ENCODE results near the gene SLC11A2.
"Not testable (repeated sequence)": the region's sequence is repeated elsewhere in the genome, so short reads cannot be mapped to it uniquely, and the experiment has no call there.

The SLC11A2 gene

DNA sequence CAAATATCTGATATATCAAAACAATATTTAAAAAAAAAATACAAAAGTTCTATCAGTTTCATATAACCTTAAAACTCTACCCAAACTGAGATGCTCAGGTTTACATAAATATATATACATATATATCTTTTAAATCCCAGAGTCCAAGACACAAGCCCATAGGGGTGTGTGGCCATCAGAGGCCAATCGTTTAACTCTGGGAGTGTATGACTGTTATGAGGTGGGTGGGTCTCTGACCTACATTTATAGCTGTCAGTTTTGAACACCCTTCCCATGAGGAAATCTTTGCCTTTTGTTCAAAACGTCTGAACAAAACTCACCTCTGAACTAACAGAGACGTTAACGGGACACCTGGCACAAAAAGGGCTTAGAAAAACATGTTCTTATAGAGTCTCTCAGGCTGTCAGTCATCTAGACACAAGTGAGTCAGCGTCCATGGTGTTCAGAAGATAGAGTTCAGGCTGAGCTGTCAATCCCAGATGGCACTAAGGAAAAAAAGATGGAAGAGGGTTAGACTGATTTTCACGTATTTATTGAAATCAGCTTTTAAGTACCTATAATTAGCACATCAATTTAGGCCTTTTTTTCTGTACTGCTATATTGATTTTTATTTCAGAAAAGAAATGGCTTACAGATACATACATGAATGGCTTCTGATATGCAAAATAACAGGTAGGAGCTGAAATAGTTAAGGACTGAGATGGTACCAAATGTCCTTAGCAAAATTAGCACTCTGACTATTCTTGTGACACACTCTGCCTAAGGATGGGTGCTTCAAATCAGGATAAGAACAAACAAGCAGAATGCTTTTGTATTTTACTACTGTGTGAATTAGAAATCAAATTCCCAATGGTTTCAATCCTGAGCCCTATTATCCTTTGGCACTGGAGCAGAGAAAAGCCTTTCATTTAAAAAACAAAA, 44.6 kb downstream of the SLC11A2 start:
- peak overlapping the region; percentile 19 to 50 for H3K27ac ChIP-seq (ENCODE audit: low read depth in 2 of 2, low read length in 2 of 2)
- peak overlapping the region in 1 of 2 donors; percentile 5 for H3K4me3 ChIP-seq (ENCODE audit: low read length in 2 of 2)
- H3K4me1 ChIP-seq (ENCODE audit: control insufficient read depth in 2 of 2, insufficient read depth in 2 of 2, low read length in 2 of 2): peaks cover 7 to 14% of the 10 kb centered on the region in 2 donors
- H3K27me3 ChIP-seq (ENCODE audit: control insufficient read depth in 2 of 2, insufficient read depth in 2 of 2, low read length in 2 of 2): no peaks in the 10 kb centered on the region
- H3K36me3 ChIP-seq (ENCODE audit: control insufficient read depth in 2 of 2, insufficient read depth in 2 of 2, low read length in 2 of 2): no peaks in the 10 kb centered on the region
- H3K9ac ChIP-seq (ENCODE audit: low read depth in 1 of 2, low read length in 2 of 2): peak overlapping the region in 1 of 2 donors; percentile 37
- H3K9me3 ChIP-seq (ENCODE audit: control insufficient read depth in 2 of 2, low read length in 2 of 2): no peaks in the 10 kb centered on the region

DNA sequence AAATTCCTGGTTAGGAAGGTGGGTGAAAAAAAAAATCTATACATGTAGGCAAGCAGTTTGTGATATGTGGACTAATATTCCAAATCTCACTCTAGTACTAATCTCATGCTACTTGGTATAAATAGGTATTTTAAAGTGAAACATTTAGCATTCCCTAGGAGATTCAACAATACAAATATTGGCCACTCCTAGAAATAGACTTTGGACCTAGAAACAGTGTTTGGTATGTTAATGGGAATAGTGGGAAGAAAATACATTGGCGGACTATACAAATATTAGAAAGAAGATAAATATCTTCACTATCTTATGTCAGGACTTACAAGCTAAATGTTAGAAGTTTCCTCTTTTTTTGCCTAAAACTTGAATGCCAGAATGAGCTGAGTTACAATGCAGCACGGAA, 45.6 kb downstream of the SLC11A2 start:
- Histone ChIP-seq H3K36me3 (ENCODE audit: control insufficient read depth in 2 of 2, insufficient read depth in 2 of 2, low read length in 2 of 2) (no peaks in the 10 kb centered on the region), H3K27ac (ENCODE audit: low read depth in 2 of 2, low read length in 2 of 2) (no peak overlapping the region), H3K4me1 (ENCODE audit: control insufficient read depth in 2 of 2, insufficient read depth in 2 of 2, low read length in 2 of 2) (peaks cover 7 to 12% of the 10 kb centered on the region in 2 donors), H3K27me3 (ENCODE audit: control insufficient read depth in 2 of 2, insufficient read depth in 2 of 2, low read length in 2 of 2) (no peaks in the 10 kb centered on the region), H3K9me3 (ENCODE audit: control insufficient read depth in 2 of 2, low read length in 2 of 2) (no peaks in the 10 kb centered on the region), H3K9ac (ENCODE audit: low read depth in 1 of 2, low read length in 2 of 2) (no peak overlapping the region), H3K4me3 (ENCODE audit: low read length in 2 of 2) (no peak overlapping the region)

DNA sequence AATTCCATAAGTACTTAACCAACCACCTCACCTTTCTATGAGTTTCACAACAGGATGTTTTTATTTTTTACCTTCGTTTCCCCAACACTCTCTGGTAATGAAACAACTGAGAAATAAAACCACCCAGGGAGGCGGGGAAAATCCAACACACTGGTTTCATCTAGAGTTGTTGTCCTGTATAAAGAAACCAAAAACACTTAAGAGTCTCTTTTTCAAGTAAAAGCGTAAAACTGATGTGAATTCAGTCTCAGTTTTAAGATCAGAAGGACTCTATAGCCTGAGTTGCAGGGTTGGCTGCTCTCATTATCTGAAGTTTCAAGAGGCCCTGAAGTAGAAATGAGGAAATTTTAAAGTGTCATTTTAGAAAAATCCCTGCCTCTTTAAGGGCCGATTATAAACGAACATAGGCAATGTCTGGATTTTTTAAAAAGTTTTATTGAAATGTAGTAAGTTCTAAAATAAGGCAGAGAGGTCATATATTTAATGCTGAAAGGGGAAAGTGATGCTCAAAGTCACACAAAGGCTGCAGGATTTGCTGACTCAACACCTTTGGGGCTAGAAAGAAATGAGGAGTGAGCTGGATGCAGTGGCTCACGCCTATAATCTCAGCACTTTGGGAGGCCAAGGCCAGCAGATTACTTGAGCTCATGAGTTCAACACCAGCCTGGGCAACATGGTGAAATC, 46.7 kb downstream of the SLC11A2 start:
- Histone ChIP-seq H3K9me3 (ENCODE audit: control insufficient read depth in 2 of 2, low read length in 2 of 2) (no peaks in the 10 kb centered on the region), H3K4me1 (ENCODE audit: control insufficient read depth in 2 of 2, insufficient read depth in 2 of 2, low read length in 2 of 2) (peaks cover 7 to 9% of the 10 kb centered on the region in 2 donors), H3K27me3 (ENCODE audit: control insufficient read depth in 2 of 2, insufficient read depth in 2 of 2, low read length in 2 of 2) (no peaks in the 10 kb centered on the region), H3K9ac (ENCODE audit: low read depth in 1 of 2, low read length in 2 of 2) (no peak overlapping the region), H3K27ac (ENCODE audit: low read depth in 2 of 2, low read length in 2 of 2) (no peak overlapping the region), H3K4me3 (ENCODE audit: low read length in 2 of 2) (no peak overlapping the region), H3K36me3 (ENCODE audit: control insufficient read depth in 2 of 2, insufficient read depth in 2 of 2, low read length in 2 of 2) (no peaks in the 10 kb centered on the region)

DNA sequence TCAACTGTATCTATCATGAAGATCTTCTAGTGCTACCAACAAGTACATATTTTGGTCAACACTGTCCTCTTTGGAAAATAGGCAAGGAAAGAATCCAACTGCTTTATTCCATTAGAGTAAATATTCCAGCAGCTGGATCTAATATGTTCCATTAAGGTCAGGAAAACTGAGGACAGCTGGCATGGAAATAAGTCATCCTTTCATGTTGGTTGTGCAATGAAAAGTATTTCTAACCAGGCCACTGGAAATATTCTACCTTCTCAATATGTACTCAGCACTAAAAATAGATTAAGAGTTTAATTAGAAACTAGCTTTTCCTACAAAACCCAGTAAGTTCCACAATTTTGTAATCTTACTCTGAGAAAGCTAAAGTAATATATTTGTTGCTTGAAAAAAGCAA, 54.2 kb downstream of the SLC11A2 start:
- Histone ChIP-seq H3K36me3 (ENCODE audit: control insufficient read depth in 2 of 2, insufficient read depth in 2 of 2, low read length in 2 of 2) (peaks cover 6 to 7% of the 10 kb centered on the region in 2 donors), H3K9ac (ENCODE audit: low read depth in 1 of 2, low read length in 2 of 2) (no peak overlapping the region), H3K4me3 (ENCODE audit: low read length in 2 of 2) (no peak overlapping the region), H3K27me3 (ENCODE audit: control insufficient read depth in 2 of 2, insufficient read depth in 2 of 2, low read length in 2 of 2) (no peaks in the 10 kb centered on the region), H3K4me1 (ENCODE audit: control insufficient read depth in 2 of 2, insufficient read depth in 2 of 2, low read length in 2 of 2) (no peaks in the 10 kb centered on the region), H3K9me3 (ENCODE audit: control insufficient read depth in 2 of 2, low read length in 2 of 2) (no peaks in the 10 kb centered on the region), H3K27ac (ENCODE audit: low read depth in 2 of 2, low read length in 2 of 2) (no peak overlapping the region)

DNA sequence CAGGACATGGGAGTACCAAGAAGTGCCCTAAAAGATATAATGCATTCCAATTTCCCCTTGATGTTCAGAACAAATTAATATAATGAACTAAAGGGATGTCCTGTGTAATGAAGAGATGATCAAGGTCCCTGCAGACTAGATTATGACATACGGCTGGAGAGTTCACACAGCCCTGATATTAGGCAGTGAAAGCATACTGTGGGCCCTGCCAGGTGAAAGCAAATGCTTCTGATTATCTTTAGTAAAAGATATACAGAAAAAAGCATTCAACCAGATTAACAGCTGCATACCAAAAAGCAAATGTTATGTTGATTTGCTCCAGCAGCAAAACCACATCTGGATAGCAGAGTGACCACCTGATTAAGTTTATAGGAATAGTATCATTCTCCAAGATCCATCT, 61.8 kb downstream of the SLC11A2 start:
- H3K27me3 ChIP-seq (ENCODE audit: control insufficient read depth in 2 of 2, insufficient read depth in 2 of 2, low read length in 2 of 2): no peaks in the 10 kb centered on the region

DNA sequence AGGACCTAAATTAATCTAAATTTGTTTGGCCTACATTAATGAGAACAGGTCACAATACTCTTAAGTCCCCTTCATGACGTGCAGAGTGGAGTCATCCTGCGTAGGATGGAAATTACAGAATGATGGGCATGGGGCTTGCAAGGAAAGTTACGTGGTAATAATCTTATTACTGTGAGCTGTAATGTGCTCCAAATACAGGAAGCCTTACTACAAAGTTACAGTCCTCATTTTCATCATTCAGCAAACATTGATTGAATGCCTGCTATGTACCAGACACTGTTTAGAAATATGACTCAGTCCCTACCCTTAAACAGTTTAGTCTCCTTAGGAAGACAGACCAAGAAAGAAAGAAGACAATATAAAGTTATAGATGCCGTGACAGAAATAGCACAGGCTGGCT, 64.5 kb downstream of the SLC11A2 start:
- no peaks in the 10 kb centered on the region for H3K27me3 ChIP-seq (ENCODE audit: control insufficient read depth in 2 of 2, insufficient read depth in 2 of 2, low read length in 2 of 2)
- no peak overlapping the region for H3K9ac ChIP-seq (ENCODE audit: low read depth in 1 of 2, low read length in 2 of 2)
- H3K4me3 ChIP-seq (ENCODE audit: low read length in 2 of 2): no peak overlapping the region
- no peaks in the 10 kb centered on the region for H3K9me3 ChIP-seq (ENCODE audit: control insufficient read depth in 2 of 2, low read length in 2 of 2)
- H3K36me3 ChIP-seq (ENCODE audit: control insufficient read depth in 2 of 2, insufficient read depth in 2 of 2, low read length in 2 of 2): no peaks in the 10 kb centered on the region
- no peak overlapping the region for H3K27ac ChIP-seq (ENCODE audit: low read depth in 2 of 2, low read length in 2 of 2)
- H3K4me1 ChIP-seq (ENCODE audit: control insufficient read depth in 2 of 2, insufficient read depth in 2 of 2, low read length in 2 of 2): no peaks in the 10 kb centered on the region

More for the DNA sequence above, 61.8 kb downstream of the SLC11A2 start:
- Histone ChIP-seq H3K27ac (ENCODE audit: low read depth in 2 of 2, low read length in 2 of 2) (no peak overlapping the region), H3K4me1 (ENCODE audit: control insufficient read depth in 2 of 2, insufficient read depth in 2 of 2, low read length in 2 of 2) (no peaks in the 10 kb centered on the region), H3K4me3 (ENCODE audit: low read length in 2 of 2) (no peak overlapping the region), H3K9ac (ENCODE audit: low read depth in 1 of 2, low read length in 2 of 2) (no peak overlapping the region), H3K9me3 (ENCODE audit: control insufficient read depth in 2 of 2, low read length in 2 of 2) (no peaks in the 10 kb centered on the region), H3K36me3 (ENCODE audit: control insufficient read depth in 2 of 2, insufficient read depth in 2 of 2, low read length in 2 of 2) (no peaks in the 10 kb centered on the region)

DNA sequence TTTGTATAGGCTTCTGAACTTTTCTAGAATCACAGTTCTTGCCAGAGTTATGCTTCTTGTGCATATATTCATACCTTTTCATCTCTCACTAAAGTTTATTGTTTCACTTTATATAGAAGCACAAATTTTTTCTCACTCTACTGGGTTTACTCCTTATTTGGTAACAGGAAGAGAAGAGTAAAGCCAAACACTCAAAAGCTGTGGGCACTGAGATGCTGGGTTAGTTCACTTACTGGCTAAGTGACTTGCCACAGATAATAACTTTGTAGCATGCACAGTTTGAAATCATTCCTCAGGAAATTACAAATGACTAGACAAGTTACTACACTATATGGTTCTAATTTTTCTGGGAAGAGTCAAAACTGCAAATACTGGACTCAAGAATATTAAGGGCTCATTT, 66.1 kb downstream of the SLC11A2 start:
- Histone ChIP-seq H3K4me3 (ENCODE audit: low read length in 2 of 2) (no peak overlapping the region), H3K27me3 (ENCODE audit: control insufficient read depth in 2 of 2, insufficient read depth in 2 of 2, low read length in 2 of 2) (no peaks in the 10 kb centered on the region), H3K36me3 (ENCODE audit: control insufficient read depth in 2 of 2, insufficient read depth in 2 of 2, low read length in 2 of 2) (no peaks in the 10 kb centered on the region)

DNA sequence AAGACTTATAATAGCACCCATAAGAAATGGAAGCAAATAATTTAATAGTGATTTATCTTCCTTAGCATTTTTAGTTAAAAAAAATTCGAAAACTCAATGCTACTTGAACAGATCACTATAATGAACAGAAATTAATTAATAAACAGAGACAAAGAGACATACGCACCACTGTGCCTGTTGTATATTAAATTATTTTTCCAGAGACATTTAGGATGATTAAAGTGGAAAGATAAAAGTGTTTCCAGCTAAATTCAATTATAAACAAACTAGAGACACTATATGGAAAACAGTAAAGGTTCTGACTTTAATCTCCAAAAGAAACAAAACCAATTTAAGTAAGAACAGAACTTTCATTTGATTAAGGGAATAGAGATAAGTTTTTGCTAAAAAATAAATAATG, 70.5 kb downstream of the SLC11A2 start:
- no peaks in the 10 kb centered on the region for H3K36me3 ChIP-seq (ENCODE audit: control insufficient read depth in 2 of 2, insufficient read depth in 2 of 2, low read length in 2 of 2)
- no peak overlapping the region for H3K27ac ChIP-seq (ENCODE audit: low read depth in 2 of 2, low read length in 2 of 2)
- no peaks in the 10 kb centered on the region for H3K27me3 ChIP-seq (ENCODE audit: control insufficient read depth in 2 of 2, insufficient read depth in 2 of 2, low read length in 2 of 2)

More for the DNA sequence above, 66.1 kb downstream of the SLC11A2 start:
- no peaks in the 10 kb centered on the region for H3K9me3 ChIP-seq (ENCODE audit: control insufficient read depth in 2 of 2, low read length in 2 of 2)
- no peak overlapping the region for H3K27ac ChIP-seq (ENCODE audit: low read depth in 2 of 2, low read length in 2 of 2)
- H3K4me1 ChIP-seq (ENCODE audit: control insufficient read depth in 2 of 2, insufficient read depth in 2 of 2, low read length in 2 of 2): no peaks in the 10 kb centered on the region
- H3K9ac ChIP-seq (ENCODE audit: low read depth in 1 of 2, low read length in 2 of 2): no peak overlapping the region

DNA sequence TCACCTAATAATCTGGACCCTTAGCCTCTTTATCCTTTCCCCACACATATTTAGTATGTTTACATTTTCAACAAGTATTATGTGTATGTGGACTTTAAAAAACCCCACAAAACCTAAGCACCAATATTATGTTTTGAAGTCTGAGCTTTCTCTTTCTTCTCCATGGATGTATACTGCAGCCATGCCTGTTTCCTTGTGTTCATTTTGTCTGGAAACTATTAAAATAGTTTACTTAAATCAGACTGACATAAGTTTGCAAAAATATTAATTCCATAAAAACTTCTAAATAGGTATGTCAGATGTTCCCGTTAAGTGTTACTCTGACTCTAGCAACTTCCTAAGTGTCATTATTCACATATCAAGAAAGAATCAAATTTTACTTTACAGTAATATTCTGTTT, 70.9 kb downstream of the SLC11A2 start:
- no peak overlapping the region for H3K9ac ChIP-seq (ENCODE audit: low read depth in 1 of 2, low read length in 2 of 2)
- H3K27ac ChIP-seq (ENCODE audit: low read depth in 2 of 2, low read length in 2 of 2): no peak overlapping the region
- no peaks in the 10 kb centered on the region for H3K27me3 ChIP-seq (ENCODE audit: control insufficient read depth in 2 of 2, insufficient read depth in 2 of 2, low read length in 2 of 2)
- H3K9me3 ChIP-seq (ENCODE audit: control insufficient read depth in 2 of 2, low read length in 2 of 2): no peaks in the 10 kb centered on the region
- no peak overlapping the region for H3K4me3 ChIP-seq (ENCODE audit: low read length in 2 of 2)
- no peaks in the 10 kb centered on the region for H3K4me1 ChIP-seq (ENCODE audit: control insufficient read depth in 2 of 2, insufficient read depth in 2 of 2, low read length in 2 of 2)
- no peaks in the 10 kb centered on the region for H3K36me3 ChIP-seq (ENCODE audit: control insufficient read depth in 2 of 2, insufficient read depth in 2 of 2, low read length in 2 of 2)

More for the DNA sequence above, 70.5 kb downstream of the SLC11A2 start:
- H3K9me3 ChIP-seq (ENCODE audit: control insufficient read depth in 2 of 2, low read length in 2 of 2): no peaks in the 10 kb centered on the region
- H3K9ac ChIP-seq (ENCODE audit: low read depth in 1 of 2, low read length in 2 of 2): no peak overlapping the region
- H3K4me1 ChIP-seq (ENCODE audit: control insufficient read depth in 2 of 2, insufficient read depth in 2 of 2, low read length in 2 of 2): no peaks in the 10 kb centered on the region
- H3K4me3 ChIP-seq (ENCODE audit: low read length in 2 of 2): no peak overlapping the region

DNA sequence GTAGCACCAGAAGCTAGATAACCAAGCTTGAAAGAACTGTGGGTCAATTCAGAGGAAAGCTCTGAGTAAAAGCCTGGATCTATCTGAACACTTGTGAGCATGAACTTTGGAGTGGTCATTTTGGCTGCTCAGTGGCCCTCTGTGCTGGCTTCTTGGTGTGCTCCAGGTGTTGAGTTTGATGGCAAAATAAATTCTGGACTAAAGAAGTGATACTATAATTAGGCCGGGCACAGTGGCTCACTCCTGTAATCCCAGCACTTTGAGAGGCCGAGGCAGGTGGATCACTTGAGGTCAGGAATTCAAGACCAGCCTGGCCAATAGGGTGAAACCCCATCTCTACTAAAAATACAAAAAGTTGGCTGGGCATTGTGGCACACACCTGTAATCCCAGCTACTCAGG, 71.4 kb downstream of the SLC11A2 start:
- H3K4me3 ChIP-seq (ENCODE audit: low read length in 2 of 2); H3K27me3 ChIP-seq (ENCODE audit: control insufficient read depth in 2 of 2, insufficient read depth in 2 of 2, low read length in 2 of 2); H3K9ac ChIP-seq (ENCODE audit: low read depth in 1 of 2, low read length in 2 of 2); H3K36me3 ChIP-seq (ENCODE audit: control insufficient read depth in 2 of 2, insufficient read depth in 2 of 2, low read length in 2 of 2); H3K27ac ChIP-seq (ENCODE audit: low read depth in 2 of 2, low read length in 2 of 2); H3K4me1 ChIP-seq (ENCODE audit: control insufficient read depth in 2 of 2, insufficient read depth in 2 of 2, low read length in 2 of 2); H3K9me3 ChIP-seq (ENCODE audit: control insufficient read depth in 2 of 2, low read length in 2 of 2): not testable (repeated sequence)
